SH-SY5Y (cell line): ENCODE results near the gene SLC12A5.
A peak's percentile ranks its signal among the peaks of the same experiment; 100 is the strongest.

ENCODE experiments used
- GATA2 ChIP-seq: IDR thresholded peaks from 2 replicates; pipeline ENCODE4 v1.6.1; 2011; ENCODE audit warnings: mild to moderate bottlenecking, low read depth, low read length
- GATA3 ChIP-seq: IDR thresholded peaks from 2 replicates; pipeline ENCODE4 v1.6.1; 2011; ENCODE audit warnings: low read depth, mild to moderate bottlenecking, low read length, moderate library complexity

The SLC12A5 gene

GRCh38 chr20:46014517-46015396, 14.3 kb upstream of the SLC12A5 start:
- TF ChIP-seq GATA2 (no peak), GATA3 (no peak)

GRCh38 chr20:46017272-46017671, 11.7 kb upstream of the SLC12A5 start:
- TF ChIP-seq GATA2 (no peak), GATA3 (no peak)

GRCh38 chr20:46018112-46018511, 10.9 kb upstream of the SLC12A5 start:
- TF ChIP-seq GATA3 = no peak
- no peak for TF ChIP-seq GATA2

- TF ChIP-seq GATA2 = no peak
- no peak for TF ChIP-seq GATA3
These were observed 10.4 kb upstream of the SLC12A5 start for GRCh38 chr20:46018611-46019010.

- no peak for TF ChIP-seq GATA2
- no peak for TF ChIP-seq GATA3
These were observed 8.5 kb upstream of the SLC12A5 start for GRCh38 chr20:46020555-46020954.

GRCh38 chr20:46021361-46022359, 7.4 kb upstream of the SLC12A5 start:
- TF ChIP-seq GATA2 (no peak), GATA3 (no peak)

GRCh38 chr20:46022411-46023147, 6.4 kb upstream of the SLC12A5 start:
- TF ChIP-seq GATA2 (no peak), GATA3 (no peak)

- no peak for TF ChIP-seq GATA3
- TF ChIP-seq GATA2 = no peak
These were observed 5.9 kb upstream of the SLC12A5 start for GRCh38 chr20:46023148-46023484.

- no peak for TF ChIP-seq GATA3
These were observed 5.0 kb upstream of the SLC12A5 start for GRCh38 chr20:46023999-46024398.

- TF ChIP-seq GATA2 (no peak), GATA3 (no peak)
These were observed 3.6 kb upstream of the SLC12A5 start for GRCh38 chr20:46025376-46025783.

- TF ChIP-seq GATA3 (no peak), GATA2 (no peak)
These were observed 1.7 kb upstream of the SLC12A5 start for GRCh38 chr20:46027245-46027853.

GRCh38 chr20:46028110-46028509, 905 bp upstream of the SLC12A5 start:
- TF ChIP-seq GATA2 = peak; percentile 42; the same call in 1 of the 2 replicates
- no peak for TF ChIP-seq GATA3

GRCh38 chr20:46030284-46031013, 1.4 kb downstream of the SLC12A5 start:
- TF ChIP-seq GATA2 (no peak), GATA3 (no peak)
